ENCODE data around the gene RNF113A. TPM values are rescaled to one million over a fixed set of nuclear protein-coding genes. Genes with fewer than 3 reads are reported as not detected.
A peak's percentile ranks its signal among the peaks of the same experiment; 100 is the strongest.
"Not testable (repeated sequence)": the region's sequence is repeated elsewhere in the genome, so short reads cannot be mapped to it uniquely, and the experiment has no call there.

The RNF113A gene
- total and polyA plus RNA-seq, 4 donors, result 9.4 to 16.1 (median 9.9) TPM

DNA sequence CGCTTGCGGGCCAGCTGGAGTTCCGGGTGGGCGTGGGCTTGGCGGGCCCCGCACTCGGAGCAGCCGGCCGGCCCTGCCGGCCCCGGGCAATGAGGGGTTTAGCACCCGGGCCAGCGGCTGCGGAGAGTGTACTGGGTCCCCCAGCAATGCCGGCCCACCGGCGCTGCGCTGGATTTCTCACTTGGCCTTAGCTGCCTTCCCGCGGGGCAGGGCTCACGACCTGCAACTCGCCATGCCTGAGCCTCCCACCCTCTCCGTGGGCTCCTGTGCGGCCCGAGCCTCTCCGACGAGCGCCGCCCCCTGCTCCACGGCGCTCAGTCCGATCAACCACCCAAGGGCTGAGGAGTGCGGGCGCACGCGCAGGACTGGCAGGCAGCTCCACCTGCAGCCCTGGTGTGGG lies 19.1 kb upstream of the RNF113A start:
- H3K4me3 ChIP-seq (ENCODE audit: low read length in 2 of 2); DNase-seq; H3K36me3 ChIP-seq (ENCODE audit: control insufficient read depth in 1 of 2, insufficient read depth in 2 of 2, low read length in 1 of 2); H3K27ac ChIP-seq (ENCODE audit: low read depth in 1 of 2, low read length in 2 of 2); ATAC-seq (ENCODE audit: low FRiP score); intact Hi-C loops (cut with DNase I); H3K9me3 ChIP-seq (ENCODE audit: control insufficient read depth, low read length); H3K27me3 ChIP-seq (ENCODE audit: control insufficient read depth in 1 of 2, insufficient read depth in 2 of 2, low read length in 1 of 2); H3K4me1 ChIP-seq (ENCODE audit: control insufficient read depth in 1 of 2, insufficient read depth in 2 of 2, low read length in 2 of 2): not testable (repeated sequence)
- 81 to 87% methylated on average over 14 to 36 of the region's 36 CpGs for WGBS, 2 donors

- 11 to 35% methylated on average over 39 to 40 of the region's 40 CpGs for WGBS, 2 donors
- no peaks in the 10 kb centered on the region for H3K36me3 ChIP-seq (ENCODE audit: control insufficient read depth in 1 of 2, insufficient read depth in 2 of 2, low read length in 1 of 2)
Observed at GRCh38 chrX:119887721-119888425, 16.3 kb upstream of the RNF113A start.

DNA sequence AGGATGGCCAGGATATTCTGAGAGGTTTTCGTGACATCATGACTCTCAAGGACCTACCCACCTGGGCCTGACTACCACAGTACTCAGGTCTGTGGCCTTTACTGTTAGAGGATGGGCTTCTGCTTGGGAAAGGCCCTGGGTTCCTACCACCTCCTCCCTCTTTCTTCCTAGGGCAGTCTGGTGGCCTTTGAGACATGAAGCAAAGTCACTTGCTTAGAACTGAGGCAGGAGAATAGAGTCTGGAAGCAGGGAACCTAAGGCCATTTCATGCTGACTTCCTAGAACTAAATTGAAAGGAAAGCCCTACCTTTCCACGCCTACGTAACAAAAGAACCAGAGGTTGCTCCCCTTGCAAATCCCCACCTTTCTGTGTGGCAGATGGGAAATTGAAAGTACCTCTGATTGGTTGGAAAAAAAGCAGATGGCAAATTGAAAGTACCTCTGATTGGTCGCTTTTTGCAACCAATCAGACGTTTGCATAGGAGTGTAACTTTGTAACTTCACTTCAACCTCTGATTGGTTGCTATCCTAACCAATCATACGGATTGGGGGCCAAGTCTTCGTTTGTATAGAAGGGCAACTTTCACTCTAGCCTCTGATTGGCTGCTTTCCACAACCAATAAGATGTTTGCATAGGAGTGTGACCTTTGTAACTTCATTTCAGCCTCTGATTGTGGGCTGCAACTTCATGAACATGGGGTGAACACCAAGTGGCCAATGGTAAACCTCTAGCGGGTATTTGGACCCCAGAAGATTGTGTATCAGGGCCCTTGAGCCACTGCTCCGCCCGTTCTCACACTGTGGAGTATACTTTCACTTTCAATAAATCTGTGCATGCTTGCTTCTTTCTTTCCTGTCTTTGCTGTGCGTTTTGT lies 14.3 kb upstream of the RNF113A start:
- DNase-seq (no peak), ATAC-seq (ENCODE audit: low FRiP score) (no peak)
- H3K4me3 ChIP-seq (ENCODE audit: low read length in 2 of 2), result no peak overlapping the region
- no peaks in the 10 kb centered on the region for H3K9me3 ChIP-seq (ENCODE audit: control insufficient read depth, low read length)
- intact Hi-C loops (cut with DNase I), result no loop called here
- 78 to 86% methylated on average over 11 of the region's 11 CpGs for WGBS, 2 donors
- no peaks in the 10 kb centered on the region for H3K36me3 ChIP-seq (ENCODE audit: control insufficient read depth in 1 of 2, insufficient read depth in 2 of 2, low read length in 1 of 2)
- no peak overlapping the region for H3K27ac ChIP-seq (ENCODE audit: low read depth in 1 of 2, low read length in 2 of 2)
- H3K4me1 ChIP-seq (ENCODE audit: control insufficient read depth in 1 of 2, insufficient read depth in 2 of 2, low read length in 2 of 2), result no peaks in the 10 kb centered on the region
- H3K27me3 ChIP-seq (ENCODE audit: control insufficient read depth in 1 of 2, insufficient read depth in 2 of 2, low read length in 1 of 2), result no peaks in the 10 kb centered on the region

More at GRCh38 chrX:119887721-119888425, 16.3 kb upstream of the RNF113A start:
- DNase-seq (peak; percentile 68 to 80), ATAC-seq (ENCODE audit: low FRiP score) (peak; percentile 65)
- H3K27me3 ChIP-seq (ENCODE audit: control insufficient read depth in 1 of 2, insufficient read depth in 2 of 2, low read length in 1 of 2), result no peaks in the 10 kb centered on the region
- no peaks in the 10 kb centered on the region for H3K9me3 ChIP-seq (ENCODE audit: control insufficient read depth, low read length)
- intact Hi-C loops (cut with DNase I), result no loop called here
- H3K4me1 ChIP-seq (ENCODE audit: control insufficient read depth in 1 of 2, insufficient read depth in 2 of 2, low read length in 2 of 2), result no peaks in the 10 kb centered on the region
- no peak overlapping the region for H3K4me3 ChIP-seq (ENCODE audit: low read length in 2 of 2)
- no peak overlapping the region for H3K27ac ChIP-seq (ENCODE audit: low read depth in 1 of 2, low read length in 2 of 2)

GRCh38 chrX:119880552-119881437 lies 9.3 kb upstream of the RNF113A start:
- no peaks in the 10 kb centered on the region for H3K27me3 ChIP-seq (ENCODE audit: control insufficient read depth in 1 of 2, insufficient read depth in 2 of 2, low read length in 1 of 2)
- H3K36me3 ChIP-seq (ENCODE audit: control insufficient read depth in 1 of 2, insufficient read depth in 2 of 2, low read length in 1 of 2), result no peaks in the 10 kb centered on the region
- DNase-seq (no peak), ATAC-seq (ENCODE audit: low FRiP score) (peak; percentile 74)
- 50 to 52% methylated on average over 11 of the region's 11 CpGs for WGBS, 2 donors
- H3K9me3 ChIP-seq (ENCODE audit: control insufficient read depth, low read length), result no peaks in the 10 kb centered on the region
- H3K4me3 ChIP-seq (ENCODE audit: low read length in 2 of 2), result no peak overlapping the region
- H3K4me1 ChIP-seq (ENCODE audit: control insufficient read depth in 1 of 2, insufficient read depth in 2 of 2, low read length in 2 of 2), result no peaks in the 10 kb centered on the region
- intact Hi-C loops (cut with DNase I), result no loop called here
- H3K27ac ChIP-seq (ENCODE audit: low read depth in 1 of 2, low read length in 2 of 2), result no peak overlapping the region

GRCh38 chrX:119880076-119880475 lies 8.5 kb upstream of the RNF113A start:
- H3K27me3 ChIP-seq (ENCODE audit: control insufficient read depth in 1 of 2, insufficient read depth in 2 of 2, low read length in 1 of 2), result no peaks in the 10 kb centered on the region
- no peak overlapping the region for H3K4me3 ChIP-seq (ENCODE audit: low read length in 2 of 2)
- no peaks in the 10 kb centered on the region for H3K4me1 ChIP-seq (ENCODE audit: control insufficient read depth in 1 of 2, insufficient read depth in 2 of 2, low read length in 2 of 2)
- intact Hi-C loops (cut with DNase I), result no loop called here
- 78 to 86% methylated on average over 5 of the region's 5 CpGs for WGBS, 2 donors
- ATAC-seq (ENCODE audit: low FRiP score), result no peak
- no peaks in the 10 kb centered on the region for H3K36me3 ChIP-seq (ENCODE audit: control insufficient read depth in 1 of 2, insufficient read depth in 2 of 2, low read length in 1 of 2)
- H3K27ac ChIP-seq (ENCODE audit: low read depth in 1 of 2, low read length in 2 of 2), result no peak overlapping the region
- H3K9me3 ChIP-seq (ENCODE audit: control insufficient read depth, low read length), result no peaks in the 10 kb centered on the region
- DNase-seq, result no peak

GRCh38 chrX:119878740-119879139 lies 7.2 kb upstream of the RNF113A start:
- Histone ChIP-seq H3K36me3 (ENCODE audit: control insufficient read depth in 1 of 2, insufficient read depth in 2 of 2, low read length in 1 of 2) (no peaks in the 10 kb centered on the region), H3K4me1 (ENCODE audit: control insufficient read depth in 1 of 2, insufficient read depth in 2 of 2, low read length in 2 of 2) (no peaks in the 10 kb centered on the region)
- no peak for ATAC-seq (ENCODE audit: low FRiP score)

DNA sequence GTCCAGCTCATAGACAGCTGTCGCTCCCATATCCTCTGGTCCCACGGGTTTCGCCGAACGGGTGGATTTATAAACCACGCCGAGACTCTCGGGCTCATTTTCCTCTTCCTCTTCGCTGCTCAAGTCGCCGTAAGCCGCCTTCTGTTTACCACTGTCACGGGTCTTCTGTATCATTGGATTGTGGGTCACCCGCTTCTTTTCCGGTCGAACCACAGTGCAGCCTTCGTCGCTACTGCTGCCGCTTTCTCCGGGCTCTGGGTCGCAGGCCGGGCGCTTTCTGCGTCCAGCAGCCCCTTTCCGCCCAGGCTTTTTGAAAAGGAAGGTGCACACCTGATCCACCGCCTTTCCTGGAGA lies 311 bp downstream of the RNF113A start:
- DNase-seq (peak in 1 of 2 donors; percentile 51), ATAC-seq (ENCODE audit: low FRiP score) (peak; percentile 27)
- Histone ChIP-seq H3K27ac (ENCODE audit: low read depth in 1 of 2, low read length in 2 of 2) (peak overlapping the region in 1 of 2 donors; percentile 79), H3K27me3 (ENCODE audit: control insufficient read depth in 1 of 2, insufficient read depth in 2 of 2, low read length in 1 of 2) (no peaks in the 10 kb centered on the region), H3K9me3 (ENCODE audit: control insufficient read depth, low read length) (no peaks in the 10 kb centered on the region), H3K4me1 (ENCODE audit: control insufficient read depth in 1 of 2, insufficient read depth in 2 of 2, low read length in 2 of 2) (no peaks in the 10 kb centered on the region), H3K36me3 (ENCODE audit: control insufficient read depth in 1 of 2, insufficient read depth in 2 of 2, low read length in 1 of 2) (no peaks in the 10 kb centered on the region), H3K4me3 (ENCODE audit: low read length in 2 of 2) (peak overlapping the region; percentile 21 to 42)
- intact Hi-C loops (cut with DNase I), result loop anchor here (2.0 to 10.0 kb wide), 5 partner anchors 18 to 406 kb away; partner anchors contain the start of genes RPL39 (in 2 of the 2), NKAP (in 1 of the 2), SLC25A5 (in 1 of the 2) and UPF3B (in 1 of the 2)
- WGBS, 2 donors, result 1 to 30% methylated on average over 26 of the region's 26 CpGs

More at GRCh38 chrX:119878740-119879139, 7.2 kb upstream of the RNF113A start:
- Histone ChIP-seq H3K4me3 (ENCODE audit: low read length in 2 of 2) (no peak overlapping the region), H3K27me3 (ENCODE audit: control insufficient read depth in 1 of 2, insufficient read depth in 2 of 2, low read length in 1 of 2) (no peaks in the 10 kb centered on the region), H3K27ac (ENCODE audit: low read depth in 1 of 2, low read length in 2 of 2) (no peak overlapping the region), H3K9me3 (ENCODE audit: control insufficient read depth, low read length) (no peaks in the 10 kb centered on the region)
- intact Hi-C loops (cut with DNase I), result loop anchor here in 1 of 2 donors (10.0 kb wide), 2 partner anchors 364 to 414 kb away; partner anchors contain the start of gene SLC25A5
- WGBS, 2 donors, result 61 to 63% methylated on average over 2 of the region's 2 CpGs
- DNase-seq, result no peak

GRCh38 chrX:119870626-119871131 lies 854 bp downstream of the RNF113A start:
- peak; percentile 53 for ATAC-seq (ENCODE audit: low FRiP score)
- intact Hi-C loops (cut with DNase I), result loop anchor here (2.0 to 10.0 kb wide), 5 partner anchors 18 to 406 kb away; partner anchors contain the start of genes RPL39 (in 2 of the 2), NKAP (in 1 of the 2), SLC25A5 (in 1 of the 2) and UPF3B (in 1 of the 2)
- H3K27ac ChIP-seq (ENCODE audit: low read depth in 1 of 2, low read length in 2 of 2), result peak overlapping the region in 1 of 2 donors; percentile 79
- H3K9me3 ChIP-seq (ENCODE audit: control insufficient read depth, low read length), result no peaks in the 10 kb centered on the region
- H3K27me3 ChIP-seq (ENCODE audit: control insufficient read depth in 1 of 2, insufficient read depth in 2 of 2, low read length in 1 of 2), result no peaks in the 10 kb centered on the region
- peak overlapping the region; percentile 21 to 42 for H3K4me3 ChIP-seq (ENCODE audit: low read length in 2 of 2)
- no peaks in the 10 kb centered on the region for H3K36me3 ChIP-seq (ENCODE audit: control insufficient read depth in 1 of 2, insufficient read depth in 2 of 2, low read length in 1 of 2)
- 1 to 31% methylated on average over 25 of the region's 25 CpGs for WGBS, 2 donors
- DNase-seq, result no peak
- no peaks in the 10 kb centered on the region for H3K4me1 ChIP-seq (ENCODE audit: control insufficient read depth in 1 of 2, insufficient read depth in 2 of 2, low read length in 2 of 2)
